Bronchial epithelial cell (primary cell): ENCODE results near the gene GPR68. TPM values are rescaled to one million over a fixed set of nuclear protein-coding genes. Genes with fewer than 3 reads are reported as not detected.

Experiments
- DNase-seq: peaks from one replicate; pipeline ENCODE4 v3.0.0-alpha.2; 2010; ENCODE audit warnings: low read depth
- FAIRE-seq: peaks from 2 replicates; lab custom pipeline; 2011; peaks lifted over from hg19 to GRCh38; lab: Jason Lieb, UNC
- H3K27me3 ChIP-seq: 2 replicates; pipeline ENCODE4 v1.5.1; 2011; ENCODE audit warnings: low read length; ENCODE audit not compliant: control insufficient read depth, insufficient read depth
- H3K36me3 ChIP-seq: 2 replicates; pipeline ENCODE4 v1.5.1; 2011; ENCODE audit warnings: low read length; ENCODE audit not compliant: control insufficient read depth, insufficient read depth
- H3K4me3 ChIP-seq: 2 replicates; pipeline ENCODE4 v1.5.1; 2011; ENCODE audit warnings: mild to moderate bottlenecking, low read depth, low read length, control low read depth
- CTCF ChIP-seq: IDR thresholded peaks from 2 replicates; pipeline ENCODE4 v1.5.1; 2011; ENCODE audit warnings: mild to moderate bottlenecking, moderate library complexity, low read length, control low read depth, inconsistent platforms; ENCODE audit not compliant: insufficient read depth, severe bottlenecking
- total RNA-seq: library from RNA; depleted of rRNA; stranded (reverse); fragments of >200 nt; gene quantifications from 2 replicates; pipeline ENCODE4 v1.2.1, GENCODE V29; 2014

Gene GPR68
- total RNA-seq, 1 donor from 2014 or later, result 1.8 TPM

GRCh38 chr14:91232603-91233002 lies 11.9 kb downstream of the GPR68 start:
- DNase-seq (no peak), FAIRE-seq (peak; percentile 95)
- H3K36me3 ChIP-seq, result peaks cover 2% of the 10 kb centered on the region
- no peaks in the 10 kb centered on the region for H3K27me3 ChIP-seq
- TF ChIP-seq CTCF, result no peak
- H3K4me3 ChIP-seq, result no peak overlapping the region

- Histone ChIP-seq H3K4me3 (no peak overlapping the region), H3K36me3 (peaks cover 2% of the 10 kb centered on the region), H3K27me3 (no peaks in the 10 kb centered on the region)
- no peak for TF ChIP-seq CTCF
- FAIRE-seq (no peak), DNase-seq (no peak)
These were observed 12.5 kb downstream of the GPR68 start for GRCh38 chr14:91232052-91232451.

- H3K36me3 ChIP-seq, result peaks cover 2% of the 10 kb centered on the region
- FAIRE-seq, result peak; percentile 62
- H3K27me3 ChIP-seq, result no peaks in the 10 kb centered on the region
- no peak for TF ChIP-seq CTCF
- DNase-seq, result no peak
- H3K4me3 ChIP-seq, result no peak overlapping the region
These were observed 13.1 kb downstream of the GPR68 start for GRCh38 chr14:91231446-91231845.

- H3K27me3 ChIP-seq, result no peaks in the 10 kb centered on the region
- peaks cover 2% of the 10 kb centered on the region for H3K36me3 ChIP-seq
- no peak overlapping the region for H3K4me3 ChIP-seq
- DNase-seq (peak; percentile 28), FAIRE-seq (peak; percentile 18)
- TF ChIP-seq CTCF, result no peak
These were observed 14.0 kb downstream of the GPR68 start for GRCh38 chr14:91230397-91231035.

GRCh38 chr14:91229743-91230200 lies 14.7 kb downstream of the GPR68 start:
- DNase-seq, result peak; percentile 51
- no peak for TF ChIP-seq CTCF
- Histone ChIP-seq H3K27me3 (no peaks in the 10 kb centered on the region), H3K36me3 (peaks cover 1% of the 10 kb centered on the region), H3K4me3 (no peak overlapping the region)
- no peak for FAIRE-seq

- FAIRE-seq (no peak), DNase-seq (no peak)
- peaks cover 1% of the 10 kb centered on the region for H3K36me3 ChIP-seq
- TF ChIP-seq CTCF, result no peak
- H3K27me3 ChIP-seq, result no peaks in the 10 kb centered on the region
- H3K4me3 ChIP-seq, result no peak overlapping the region
These were observed 15.5 kb downstream of the GPR68 start for GRCh38 chr14:91229005-91229382.
